KMS-11 (cell line): ENCODE measurements around the gene SP110.

Experiments used
- H2AFZ ChIP-seq: fragments of 200-600 bp; sonication (generic); 2 replicates; pipeline ENCODE4 v1.6.1; 2016; ENCODE audit warnings: antibody characterized with exemption, mixed run types, low read depth
- H3K27ac ChIP-seq: fragments of 200-600 bp; sonication (generic); 2 replicates; pipeline ENCODE4 v1.6.1; 2016; ENCODE audit warnings: mild to moderate bottlenecking, mixed run types
- H3K27me3 ChIP-seq: fragments of 200-600 bp; sonication (generic); 2 replicates; pipeline ENCODE4 v1.6.1; 2017; ENCODE audit warnings: mild to moderate bottlenecking, low read depth, mixed run types, moderate library complexity; ENCODE audit not compliant: insufficient read depth
- H3K36me3 ChIP-seq: fragments of 200-600 bp; sonication (generic); 2 replicates; pipeline ENCODE4 v1.6.1; 2017; ENCODE audit warnings: mild to moderate bottlenecking, mixed run types; ENCODE audit not compliant: insufficient read depth
- H3K4me1 ChIP-seq: fragments of 200-600 bp; sonication (generic); 2 replicates; pipeline ENCODE4 v1.6.1; 2016; ENCODE audit warnings: mild to moderate bottlenecking, low read depth, mixed run types; ENCODE audit not compliant: poor library complexity, severe bottlenecking
- H3K4me2 ChIP-seq: fragments of 200-600 bp; sonication (generic); 2 replicates; pipeline ENCODE4 v1.7.0; 2016; ENCODE audit warnings: mild to moderate bottlenecking, mixed run types
- H3K4me3 ChIP-seq: fragments of 200-600 bp; sonication (generic); IDR thresholded peaks from 2 replicates; pipeline ENCODE4 v1.6.1; 2017; ENCODE audit warnings: low read depth, low read length, mixed read lengths; ENCODE audit not compliant: insufficient read depth
- H3K79me2 ChIP-seq: fragments of 200-600 bp; sonication (generic); 2 replicates; pipeline ENCODE4 v1.6.1; 2016; ENCODE audit warnings: low read depth, mixed run types; ENCODE audit not compliant: insufficient read depth
- H3K9ac ChIP-seq: fragments of 200-600 bp; sonication (generic); 2 replicates; pipeline ENCODE4 v1.6.1; 2016; ENCODE audit warnings: mild to moderate bottlenecking, mixed run types
- H4K20me1 ChIP-seq: fragments of 200-600 bp; sonication (generic); 2 replicates; pipeline ENCODE4 v1.6.1; 2016; ENCODE audit warnings: mild to moderate bottlenecking, mixed run types; ENCODE audit not compliant: insufficient read depth
- CTCF ChIP-seq: fragments of 200-600 bp; sonication (generic); conservative IDR thresholded peaks from 2 replicates; pipeline ENCODE4 v1.6.1; 2017; ENCODE audit warnings: low read depth, mild to moderate bottlenecking, antibody characterized with exemption, low read length, moderate library complexity, mixed read lengths

Gene SP110

GRCh38 chr2:230166557-230167170, 53.1 kb downstream of the SP110 start:
- Histone ChIP-seq H3K27ac (no peak overlapping the region), H3K27me3 (no peaks in the 10 kb centered on the region), H3K4me3 (no peak overlapping the region), H3K9ac (no peak overlapping the region), H3K4me2 (no peak overlapping the region), H3K36me3 (no peaks in the 10 kb centered on the region; the same call in 1 of the 2 replicates), H3K4me1 (no peaks in the 10 kb centered on the region), H4K20me1 (no peaks in the 10 kb centered on the region), H3K79me2 (no peaks in the 10 kb centered on the region), H2AFZ (no peak overlapping the region)
- no peak for TF ChIP-seq CTCF

- H3K4me3 ChIP-seq, result no peak overlapping the region
- H3K4me1 ChIP-seq, result no peaks in the 10 kb centered on the region
- no peak for TF ChIP-seq CTCF
- H3K4me2 ChIP-seq, result no peak overlapping the region
- no peaks in the 10 kb centered on the region; the same call in 1 of the 2 replicates for H3K36me3 ChIP-seq
- H2AFZ ChIP-seq, result no peak overlapping the region
- H3K79me2 ChIP-seq, result no peaks in the 10 kb centered on the region
- no peaks in the 10 kb centered on the region for H4K20me1 ChIP-seq
- H3K27me3 ChIP-seq, result no peaks in the 10 kb centered on the region
- H3K27ac ChIP-seq, result no peak overlapping the region
- no peak overlapping the region for H3K9ac ChIP-seq
Observed at GRCh38 chr2:230164139-230164538, 55.6 kb downstream of the SP110 start.

DNA sequence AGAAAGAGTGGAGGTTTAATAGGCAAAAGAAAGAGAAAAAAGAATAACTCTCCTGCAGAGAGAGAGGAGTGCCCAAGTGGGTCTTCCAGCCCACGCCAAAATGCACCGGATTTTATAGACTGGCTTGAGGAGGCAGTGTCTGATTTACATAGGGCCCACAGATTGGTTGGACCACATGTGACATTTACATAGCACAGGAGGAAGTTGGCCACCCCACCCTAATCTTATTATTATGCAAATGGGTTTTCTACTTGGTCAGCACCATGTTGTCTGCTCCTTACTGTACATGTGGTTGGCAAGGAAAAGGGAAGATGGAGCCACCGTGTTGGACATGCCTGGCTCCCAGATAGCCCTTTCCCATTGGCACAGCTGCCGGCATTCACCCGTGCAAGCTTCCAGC, 56.8 kb downstream of the SP110 start:
- Histone ChIP-seq H3K79me2 (no peaks in the 10 kb centered on the region), H3K4me1 (no peaks in the 10 kb centered on the region), H3K27ac (no peak overlapping the region), H3K9ac (no peak overlapping the region), H3K36me3 (no peaks in the 10 kb centered on the region; the same call in 1 of the 2 replicates), H3K4me3 (no peak overlapping the region), H4K20me1 (no peaks in the 10 kb centered on the region), H3K27me3 (no peaks in the 10 kb centered on the region), H3K4me2 (no peak overlapping the region), H2AFZ (no peak overlapping the region)
- no peak for TF ChIP-seq CTCF

DNA sequence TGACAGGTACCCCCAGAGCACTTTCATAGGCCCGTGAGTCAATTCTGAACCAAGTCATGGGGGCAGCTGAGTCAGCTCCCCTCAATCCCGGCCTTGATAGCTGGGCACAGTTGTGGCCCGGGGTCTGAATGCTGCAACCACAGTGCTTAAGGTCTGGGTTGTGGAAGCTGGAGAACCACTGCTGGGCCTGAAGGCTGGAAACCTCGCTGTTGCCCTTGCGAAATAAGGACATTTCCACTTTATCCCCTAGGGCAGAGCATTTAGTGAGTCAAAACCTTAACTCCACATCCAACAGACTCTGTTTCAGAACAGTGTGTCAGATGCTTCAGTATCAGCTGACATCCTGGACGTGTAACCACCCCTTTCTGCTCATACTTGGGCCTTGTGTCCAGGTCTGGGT, 58.6 kb downstream of the SP110 start:
- Histone ChIP-seq H3K4me3 (no peak overlapping the region), H3K27me3 (no peaks in the 10 kb centered on the region), H3K27ac (no peak overlapping the region), H3K36me3 (no peaks in the 10 kb centered on the region; the same call in 1 of the 2 replicates), H3K4me1 (no peaks in the 10 kb centered on the region), H3K4me2 (no peak overlapping the region), H4K20me1 (no peaks in the 10 kb centered on the region), H3K79me2 (no peaks in the 10 kb centered on the region), H3K9ac (no peak overlapping the region), H2AFZ (no peak overlapping the region)
- TF ChIP-seq CTCF, result no peak
